KMS-11 (cell line): ENCODE measurements around the gene DSEL.

Source experiments
- H2AFZ ChIP-seq: fragments of 200-600 bp; sonication (generic); 2 replicates; pipeline ENCODE4 v1.6.1; 2016; ENCODE audit warnings: antibody characterized with exemption, mixed run types, low read depth
- H3K27ac ChIP-seq: fragments of 200-600 bp; sonication (generic); 2 replicates; pipeline ENCODE4 v1.6.1; 2016; ENCODE audit warnings: mild to moderate bottlenecking, mixed run types
- H3K27me3 ChIP-seq: fragments of 200-600 bp; sonication (generic); 2 replicates; pipeline ENCODE4 v1.6.1; 2017; ENCODE audit warnings: mild to moderate bottlenecking, low read depth, mixed run types, moderate library complexity; ENCODE audit not compliant: insufficient read depth
- H3K36me3 ChIP-seq: fragments of 200-600 bp; sonication (generic); 2 replicates; pipeline ENCODE4 v1.6.1; 2017; ENCODE audit warnings: mild to moderate bottlenecking, mixed run types; ENCODE audit not compliant: insufficient read depth
- H3K4me1 ChIP-seq: fragments of 200-600 bp; sonication (generic); 2 replicates; pipeline ENCODE4 v1.6.1; 2016; ENCODE audit warnings: mild to moderate bottlenecking, low read depth, mixed run types; ENCODE audit not compliant: poor library complexity, severe bottlenecking
- H3K4me2 ChIP-seq: fragments of 200-600 bp; sonication (generic); 2 replicates; pipeline ENCODE4 v1.7.0; 2016; ENCODE audit warnings: mild to moderate bottlenecking, mixed run types
- H3K4me3 ChIP-seq: fragments of 200-600 bp; sonication (generic); IDR thresholded peaks from 2 replicates; pipeline ENCODE4 v1.6.1; 2017; ENCODE audit warnings: low read depth, low read length, mixed read lengths; ENCODE audit not compliant: insufficient read depth
- H3K79me2 ChIP-seq: fragments of 200-600 bp; sonication (generic); 2 replicates; pipeline ENCODE4 v1.6.1; 2016; ENCODE audit warnings: low read depth, mixed run types; ENCODE audit not compliant: insufficient read depth
- H3K9ac ChIP-seq: fragments of 200-600 bp; sonication (generic); 2 replicates; pipeline ENCODE4 v1.6.1; 2016; ENCODE audit warnings: mild to moderate bottlenecking, mixed run types
- H4K20me1 ChIP-seq: fragments of 200-600 bp; sonication (generic); 2 replicates; pipeline ENCODE4 v1.6.1; 2016; ENCODE audit warnings: mild to moderate bottlenecking, mixed run types; ENCODE audit not compliant: insufficient read depth
- CTCF ChIP-seq: fragments of 200-600 bp; sonication (generic); conservative IDR thresholded peaks from 2 replicates; pipeline ENCODE4 v1.6.1; 2017; ENCODE audit warnings: low read depth, mild to moderate bottlenecking, antibody characterized with exemption, low read length, moderate library complexity, mixed read lengths

DSEL gene

GRCh38 chr18:67545681-67546080 is 29.2 kb upstream of the DSEL start:
- Histone ChIP-seq H3K4me2 (no peak overlapping the region), H3K27me3 (no peaks in the 10 kb centered on the region), H3K27ac (no peak overlapping the region), H4K20me1 (no peaks in the 10 kb centered on the region), H3K79me2 (no peaks in the 10 kb centered on the region), H2AFZ (no peak overlapping the region), H3K9ac (no peak overlapping the region), H3K36me3 (no peaks in the 10 kb centered on the region), H3K4me3 (no peak overlapping the region), H3K4me1 (no peaks in the 10 kb centered on the region)
- no peak for TF ChIP-seq CTCF

GRCh38 chr18:67540559-67540958 is 24.0 kb upstream of the DSEL start:
- Histone ChIP-seq H3K27me3 (no peaks in the 10 kb centered on the region), H2AFZ (no peak overlapping the region), H3K79me2 (no peaks in the 10 kb centered on the region), H3K4me3 (no peak overlapping the region), H4K20me1 (no peaks in the 10 kb centered on the region), H3K9ac (no peak overlapping the region), H3K4me1 (no peaks in the 10 kb centered on the region), H3K4me2 (no peak overlapping the region), H3K27ac (no peak overlapping the region), H3K36me3 (no peaks in the 10 kb centered on the region)
- no peak for TF ChIP-seq CTCF

- no peak overlapping the region for H3K4me2 ChIP-seq
- H4K20me1 ChIP-seq, result no peaks in the 10 kb centered on the region
- H3K27ac ChIP-seq, result no peak overlapping the region
- H3K4me1 ChIP-seq, result no peaks in the 10 kb centered on the region
- no peak for TF ChIP-seq CTCF
- H3K9ac ChIP-seq, result no peak overlapping the region
- no peaks in the 10 kb centered on the region for H3K36me3 ChIP-seq
- H2AFZ ChIP-seq, result no peak overlapping the region
- no peaks in the 10 kb centered on the region for H3K79me2 ChIP-seq
- H3K4me3 ChIP-seq, result no peak overlapping the region
- no peaks in the 10 kb centered on the region for H3K27me3 ChIP-seq
Measured at GRCh38 chr18:67531929-67532328, 15.4 kb upstream of the DSEL start.

GRCh38 chr18:67525328-67526099 is 9.0 kb upstream of the DSEL start:
- no peak overlapping the region for H2AFZ ChIP-seq

More at GRCh38 chr18:67525328-67526099, 9.0 kb upstream of the DSEL start:
- Histone ChIP-seq H3K9ac (no peak overlapping the region), H3K4me2 (no peak overlapping the region), H3K79me2 (no peaks in the 10 kb centered on the region), H3K36me3 (no peaks in the 10 kb centered on the region), H4K20me1 (no peaks in the 10 kb centered on the region), H3K4me1 (no peaks in the 10 kb centered on the region), H3K4me3 (no peak overlapping the region), H3K27me3 (no peaks in the 10 kb centered on the region), H3K27ac (no peak overlapping the region)
- no peak for TF ChIP-seq CTCF
